ENCODE measurements around the gene PTPRF.
"Not testable (repeated sequence)": the region's sequence is repeated elsewhere in the genome, so short reads cannot be mapped to it uniquely, and the experiment has no call there.

The PTPRF gene

GRCh38 chr1:43493661-43494450 lies 36.8 kb upstream of the PTPRF start:
- DNase-seq (ENCODE audit: low read depth) = no peak
- H3K4me3 ChIP-seq (ENCODE audit: low read depth, low read length) = no peak overlapping the region
- TF ChIP-seq CTCF (IDR thresholded peaks at IDR 0.05; ENCODE audit: low read depth, low read length, missing control alignments) = no peak

- H3K4me3 ChIP-seq (ENCODE audit: low read depth, low read length) = no peak overlapping the region
- DNase-seq (ENCODE audit: low read depth) = no peak
- TF ChIP-seq CTCF (IDR thresholded peaks at IDR 0.05; ENCODE audit: low read depth, low read length, missing control alignments) = no peak
These were observed 35.5 kb upstream of the PTPRF start for GRCh38 chr1:43495204-43495603.

- no peak overlapping the region for H3K4me3 ChIP-seq (ENCODE audit: low read depth, low read length)
- DNase-seq (ENCODE audit: low read depth) = no peak
- TF ChIP-seq CTCF (IDR thresholded peaks at IDR 0.05; ENCODE audit: low read depth, low read length, missing control alignments) = no peak
These were observed 30.8 kb upstream of the PTPRF start for GRCh38 chr1:43499898-43500297.

- H3K4me3 ChIP-seq (ENCODE audit: low read depth, low read length); DNase-seq (ENCODE audit: low read depth): not testable (repeated sequence)
These were observed 28.9 kb upstream of the PTPRF start for GRCh38 chr1:43501806-43502205.

- DNase-seq (ENCODE audit: low read depth) = no peak
- H3K4me3 ChIP-seq (ENCODE audit: low read depth, low read length) = no peak overlapping the region
- no peak for TF ChIP-seq CTCF (IDR thresholded peaks at IDR 0.05; ENCODE audit: low read depth, low read length, missing control alignments)
These were observed 27.1 kb upstream of the PTPRF start for GRCh38 chr1:43503534-43503933.

GRCh38 chr1:43505077-43505780 lies 25.5 kb upstream of the PTPRF start:
- no peak for TF ChIP-seq CTCF (IDR thresholded peaks at IDR 0.05; ENCODE audit: low read depth, low read length, missing control alignments)
- H3K4me3 ChIP-seq (ENCODE audit: low read depth, low read length) = no peak overlapping the region
- no peak for DNase-seq (ENCODE audit: low read depth)

GRCh38 chr1:43506233-43506632 lies 24.4 kb upstream of the PTPRF start:
- DNase-seq (ENCODE audit: low read depth) = no peak
- no peak overlapping the region for H3K4me3 ChIP-seq (ENCODE audit: low read depth, low read length)
- no peak for TF ChIP-seq CTCF (IDR thresholded peaks at IDR 0.05; ENCODE audit: low read depth, low read length, missing control alignments)
